ENCODE data around the gene LDHD.

- TF ChIP-seq CTCF (IDR thresholded peaks at IDR 0.05; ENCODE audit: borderline replicate concordance, extremely low read depth, low read length, poor library complexity, severe bottlenecking): peak; percentile 53
- TF ChIP-seq EZH2 (IDR thresholded peaks at IDR 0.05; ENCODE audit: borderline replicate concordance, low read depth, low read length, severe bottlenecking): no peak
These were observed 41.5 kb downstream of the LDHD start for GRCh38 chr16:75074920-75075687.
